AG09319 (cell line): ENCODE data around the gene KIF19.

Experiments used
- DNase-seq: peaks from one replicate; pipeline ENCODE4 v3.0.0-alpha.2; 2010; ENCODE audit warnings: low read depth; ENCODE audit errors: extremely low read depth
- TF ChIP-seq, protein P1 (sequence below): IDR thresholded peaks from 2 replicates; pipeline ENCODE4 v1.5.1; 2011; ENCODE audit warnings: low read depth, mild to moderate bottlenecking, inconsistent platforms, low read length, moderate library complexity

Gene KIF19

GRCh38 chr17:74351552-74352210 is 25.7 kb downstream of the KIF19 start:
- TF ChIP-seq, protein P1, sequence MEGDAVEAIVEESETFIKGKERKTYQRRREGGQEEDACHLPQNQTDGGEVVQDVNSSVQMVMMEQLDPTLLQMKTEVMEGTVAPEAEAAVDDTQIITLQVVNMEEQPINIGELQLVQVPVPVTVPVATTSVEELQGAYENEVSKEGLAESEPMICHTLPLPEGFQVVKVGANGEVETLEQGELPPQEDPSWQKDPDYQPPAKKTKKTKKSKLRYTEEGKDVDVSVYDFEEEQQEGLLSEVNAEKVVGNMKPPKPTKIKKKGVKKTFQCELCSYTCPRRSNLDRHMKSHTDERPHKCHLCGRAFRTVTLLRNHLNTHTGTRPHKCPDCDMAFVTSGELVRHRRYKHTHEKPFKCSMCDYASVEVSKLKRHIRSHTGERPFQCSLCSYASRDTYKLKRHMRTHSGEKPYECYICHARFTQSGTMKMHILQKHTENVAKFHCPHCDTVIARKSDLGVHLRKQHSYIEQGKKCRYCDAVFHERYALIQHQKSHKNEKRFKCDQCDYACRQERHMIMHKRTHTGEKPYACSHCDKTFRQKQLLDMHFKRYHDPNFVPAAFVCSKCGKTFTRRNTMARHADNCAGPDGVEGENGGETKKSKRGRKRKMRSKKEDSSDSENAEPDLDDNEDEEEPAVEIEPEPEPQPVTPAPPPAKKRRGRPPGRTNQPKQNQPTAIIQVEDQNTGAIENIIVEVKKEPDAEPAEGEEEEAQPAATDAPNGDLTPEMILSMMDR, result no peak
- no peak for DNase-seq

GRCh38 chr17:74353446-74354060 is 27.5 kb downstream of the KIF19 start:
- no peak for DNase-seq
- TF ChIP-seq, protein P1, result no peak

GRCh38 chr17:74354123-74354522 is 28.1 kb downstream of the KIF19 start:
- DNase-seq, result no peak
- TF ChIP-seq, protein P1, result no peak; the same call in none of the 2 replicates

- DNase-seq, result no peak
- TF ChIP-seq, protein P1, result no peak
Observed at GRCh38 chr17:74354561-74354960, 28.5 kb downstream of the KIF19 start.

- no peak for DNase-seq
- TF ChIP-seq, protein P1, result no peak
Observed at GRCh38 chr17:74355065-74355464, 29.0 kb downstream of the KIF19 start.

DNA sequence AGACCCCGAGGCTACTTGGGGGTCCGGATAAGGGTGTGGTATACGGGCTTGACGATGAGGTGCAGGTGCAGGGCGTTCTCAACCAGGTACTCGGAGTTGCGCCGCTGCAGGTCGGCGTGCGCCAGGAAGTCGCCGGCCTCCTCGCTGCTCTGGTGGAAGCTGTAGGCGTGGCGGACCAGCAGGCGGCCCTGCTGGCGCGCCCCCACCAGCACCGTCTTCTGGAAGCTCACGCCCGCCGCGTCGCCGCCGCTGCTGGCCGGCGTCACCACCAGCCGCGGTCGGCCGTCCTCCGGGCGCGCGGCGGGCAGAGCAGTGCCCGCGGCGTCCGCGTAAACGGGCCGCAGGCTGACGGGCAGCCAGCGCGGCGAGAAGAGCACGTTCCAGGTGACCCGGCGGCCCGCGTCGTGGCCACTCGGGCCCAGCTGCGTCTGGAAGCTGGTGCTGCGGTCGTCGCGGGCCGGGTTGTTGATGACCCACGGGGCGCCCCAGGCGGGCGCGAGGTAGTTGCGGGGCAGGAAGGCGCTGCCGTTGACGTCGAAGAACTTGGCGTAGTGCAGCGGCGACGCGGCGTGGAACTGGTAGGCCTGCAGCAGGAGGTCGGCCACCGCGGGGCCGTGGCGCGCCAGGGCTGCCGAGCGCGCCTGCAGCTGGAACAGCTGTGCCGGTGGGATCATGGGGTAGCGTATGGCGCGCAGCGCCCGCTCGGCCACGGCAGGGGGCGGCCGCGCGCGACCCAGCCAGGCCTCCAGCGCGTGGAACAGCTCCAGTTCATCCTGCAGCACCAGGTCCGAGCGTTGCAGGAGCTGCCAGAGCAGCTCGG is 30.8 kb downstream of the KIF19 start:
- TF ChIP-seq, protein P1, result no peak
- DNase-seq, result no peak

DNA sequence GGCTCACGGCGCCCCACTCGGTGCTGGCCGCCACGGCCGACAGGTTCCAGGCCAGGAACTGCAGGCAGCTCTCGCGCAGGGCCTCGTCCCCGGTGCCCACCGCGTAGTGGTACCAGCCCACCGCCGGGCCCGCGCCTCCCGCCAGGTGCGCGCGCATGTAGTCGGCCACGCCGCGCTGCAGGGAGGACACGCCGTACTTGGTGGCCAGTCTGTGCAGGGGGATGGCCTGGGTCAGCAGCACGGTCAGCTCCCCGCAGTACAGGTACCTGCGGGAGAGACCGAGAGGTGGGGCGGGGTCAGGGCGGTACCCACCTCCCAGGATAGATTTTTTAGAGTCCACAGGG is 31.4 kb downstream of the KIF19 start:
- DNase-seq, result no peak
- TF ChIP-seq, protein P1, result no peak
